Measurements from ENCODE around the gene CRYGN.
A peak's percentile ranks its signal among the peaks of the same experiment; 100 is the strongest.

The CRYGN gene

GRCh38 chr7:151380199-151381097 lies 59.5 kb downstream of the CRYGN start:
- Histone ChIP-seq H2BK120ac (ENCODE audit: low read depth, low read length) (no peak overlapping the region), H3K4me3 (ENCODE audit: low read length in 2 of 2) (no peak overlapping the region), H2AK5ac (ENCODE audit: low read depth, low read length) (peak overlapping the region; percentile 60), H3K79me1 (ENCODE audit: low read depth, low read length) (peaks cover 4% of the 10 kb centered on the region), H2BK12ac (ENCODE audit: low read length) (no peak overlapping the region), H3K9ac (ENCODE audit: low read depth, low read length, poor library complexity) (no peak overlapping the region), H2AFZ (ENCODE audit: low read length) (no peak overlapping the region), H3K4me2 (ENCODE audit: insufficient read depth, low read length, poor library complexity, severe bottlenecking) (peak overlapping the region; percentile 90), H2BK15ac (ENCODE audit: low read length) (peak overlapping the region; percentile 39), H3K27me3 (ENCODE audit: control insufficient read depth in 3 of 3, insufficient read depth in 3 of 3, low read depth in 1 of 3, low read length in 3 of 3) (peaks cover 0 to 19% (median 9%) of the 10 kb centered on the region in 3 experiments), H2BK5ac (ENCODE audit: low read length) (no peak overlapping the region), H3K36me3 (replicated peaks in 1 of 2; ENCODE audit: control insufficient read depth in 2 of 2, insufficient read depth in 2 of 2, low read length in 2 of 2) (peaks cover 29 to 45% of the 10 kb centered on the region in 2 donors), H3K23ac (ENCODE audit: low read depth, low read length, poor library complexity) (no peak overlapping the region), H3K4ac (ENCODE audit: low read length) (no peak overlapping the region), H3K18ac (ENCODE audit: low read length) (peak overlapping the region; percentile 92), H3K9me3 (replicated peaks in 1 of 2; ENCODE audit: control insufficient read depth in 2 of 2, insufficient read depth in 1 of 2, low read depth in 1 of 2, low read length in 2 of 2) (no peaks in the 10 kb centered on the region), H3K4me1 (ENCODE audit: control insufficient read depth in 2 of 2, insufficient read depth in 1 of 2, low read depth in 1 of 2, low read length in 2 of 2) (peaks cover 0 to 13% of the 10 kb centered on the region in 2 donors), H4K8ac (ENCODE audit: low read depth, low read length) (no peak overlapping the region), H3K27ac (replicated peaks; ENCODE audit: low read length) (no peak overlapping the region), H3K14ac (ENCODE audit: low read length) (no peak overlapping the region), H4K91ac (ENCODE audit: low read depth, low read length, poor library complexity) (no peak overlapping the region)
- DNase-seq (ENCODE audit: low spot score), result no peak
- WGBS, 2 donors (ENCODE audit: extremely low coverage in 2 of 2, insufficient read length in 2 of 2, insufficient replicate concordance in 1 of 2), result no CpG with 5 or more reads among the region's 32 CpGs

- peaks cover 4% of the 10 kb centered on the region for H3K79me1 ChIP-seq (ENCODE audit: low read depth, low read length)
- H3K23ac ChIP-seq (ENCODE audit: low read depth, low read length, poor library complexity), result peak overlapping the region; percentile 81
- no peak overlapping the region for H3K18ac ChIP-seq (ENCODE audit: low read length)
- no peak for DNase-seq (ENCODE audit: low spot score)
- no CpG with 5 or more reads among the region's 25 CpGs for WGBS, 2 donors (ENCODE audit: extremely low coverage in 2 of 2, insufficient read length in 2 of 2, insufficient replicate concordance in 1 of 2)
- H3K9ac ChIP-seq (ENCODE audit: low read depth, low read length, poor library complexity), result peak overlapping the region; percentile 47
- H3K4me1 ChIP-seq (ENCODE audit: control insufficient read depth in 2 of 2, insufficient read depth in 1 of 2, low read depth in 1 of 2, low read length in 2 of 2), result peaks cover 0 to 13% of the 10 kb centered on the region in 2 donors
- H3K4me3 ChIP-seq (ENCODE audit: low read length in 2 of 2), result no peak overlapping the region
- no peak overlapping the region for H3K4ac ChIP-seq (ENCODE audit: low read length)
- H3K14ac ChIP-seq (ENCODE audit: low read length), result no peak overlapping the region
- H2BK15ac ChIP-seq (ENCODE audit: low read length), result no peak overlapping the region
- peak overlapping the region; percentile 18 for H2AK5ac ChIP-seq (ENCODE audit: low read depth, low read length)
- H2BK120ac ChIP-seq (ENCODE audit: low read depth, low read length), result no peak overlapping the region
- peaks cover 30 to 49% of the 10 kb centered on the region in 2 donors for H3K36me3 ChIP-seq (replicated peaks in 1 of 2; ENCODE audit: control insufficient read depth in 2 of 2, insufficient read depth in 2 of 2, low read length in 2 of 2)
- no peak overlapping the region for H2BK5ac ChIP-seq (ENCODE audit: low read length)
- no peak overlapping the region for H4K8ac ChIP-seq (ENCODE audit: low read depth, low read length)
- peaks cover 0 to 19% (median 9%) of the 10 kb centered on the region in 3 experiments for H3K27me3 ChIP-seq (ENCODE audit: control insufficient read depth in 3 of 3, insufficient read depth in 3 of 3, low read depth in 1 of 3, low read length in 3 of 3)
- H3K9me3 ChIP-seq (replicated peaks in 1 of 2; ENCODE audit: control insufficient read depth in 2 of 2, insufficient read depth in 1 of 2, low read depth in 1 of 2, low read length in 2 of 2), result no peaks in the 10 kb centered on the region
- H2AFZ ChIP-seq (ENCODE audit: low read length), result no peak overlapping the region
- no peak overlapping the region for H3K4me2 ChIP-seq (ENCODE audit: insufficient read depth, low read length, poor library complexity, severe bottlenecking)
- no peak overlapping the region for H4K91ac ChIP-seq (ENCODE audit: low read depth, low read length, poor library complexity)
- no peak overlapping the region for H3K27ac ChIP-seq (replicated peaks; ENCODE audit: low read length)
- H2BK12ac ChIP-seq (ENCODE audit: low read length), result no peak overlapping the region
Measured at GRCh38 chr7:151379534-151380198, 60.3 kb downstream of the CRYGN start.

GRCh38 chr7:151379193-151379520 lies 60.8 kb downstream of the CRYGN start:
- Histone ChIP-seq H4K8ac (ENCODE audit: low read depth, low read length) (no peak overlapping the region), H3K9ac (ENCODE audit: low read depth, low read length, poor library complexity) (no peak overlapping the region), H2BK120ac (ENCODE audit: low read depth, low read length) (no peak overlapping the region), H2BK5ac (ENCODE audit: low read length) (no peak overlapping the region), H3K4me2 (ENCODE audit: insufficient read depth, low read length, poor library complexity, severe bottlenecking) (no peak overlapping the region), H3K23ac (ENCODE audit: low read depth, low read length, poor library complexity) (no peak overlapping the region), H3K4me3 (ENCODE audit: low read length in 2 of 2) (no peak overlapping the region), H3K79me1 (ENCODE audit: low read depth, low read length) (peaks cover 4% of the 10 kb centered on the region), H2AFZ (ENCODE audit: low read length) (no peak overlapping the region), H4K91ac (ENCODE audit: low read depth, low read length, poor library complexity) (no peak overlapping the region), H3K27me3 (ENCODE audit: control insufficient read depth in 3 of 3, insufficient read depth in 3 of 3, low read depth in 1 of 3, low read length in 3 of 3) (peaks cover 0 to 19% (median 9%) of the 10 kb centered on the region in 3 experiments), H2AK5ac (ENCODE audit: low read depth, low read length) (no peak overlapping the region), H3K36me3 (replicated peaks in 1 of 2; ENCODE audit: control insufficient read depth in 2 of 2, insufficient read depth in 2 of 2, low read length in 2 of 2) (peaks cover 34 to 54% of the 10 kb centered on the region in 2 donors), H3K4me1 (ENCODE audit: control insufficient read depth in 2 of 2, insufficient read depth in 1 of 2, low read depth in 1 of 2, low read length in 2 of 2) (peaks cover 0 to 13% of the 10 kb centered on the region in 2 donors), H2BK15ac (ENCODE audit: low read length) (no peak overlapping the region), H2BK12ac (ENCODE audit: low read length) (no peak overlapping the region), H3K4ac (ENCODE audit: low read length) (no peak overlapping the region), H3K9me3 (replicated peaks in 1 of 2; ENCODE audit: control insufficient read depth in 2 of 2, insufficient read depth in 1 of 2, low read depth in 1 of 2, low read length in 2 of 2) (no peaks in the 10 kb centered on the region), H3K27ac (replicated peaks; ENCODE audit: low read length) (no peak overlapping the region), H3K14ac (ENCODE audit: low read length) (no peak overlapping the region), H3K18ac (ENCODE audit: low read length) (no peak overlapping the region)
- no CpG with 5 or more reads among the region's 6 CpGs for WGBS, 2 donors (ENCODE audit: extremely low coverage in 2 of 2, insufficient read length in 2 of 2, insufficient replicate concordance in 1 of 2)
- DNase-seq (ENCODE audit: low spot score), result no peak
